PC-9 (cell line): Measurements from ENCODE around the gene SHOC2. TPM values are rescaled to one million over a fixed set of nuclear protein-coding genes. Genes with fewer than 3 reads are reported as not detected.

Experiments used
- Bru-seq: library from RNA; stranded (reverse); fragments of 400-500 nt; gene quantifications from one replicate; lab custom pipeline; 2021; lab: Mats Ljungman, UMichigan
- BruChase-seq, 2 experiments: library from RNA; stranded (reverse); fragments of 400-500 nt; gene quantifications; one replicate each; lab custom pipeline; 2021; lab: Mats Ljungman, UMichigan
- BruUV-seq: library from RNA; stranded (reverse); fragments of 400-500 nt; replicated peaks from 2 replicates; lab custom pipeline; 2021; lab: Mats Ljungman, UMichigan
- CTCF ChIA-PET: fragments of 300-600 bp; sonication (Branson Sonifier 250); formaldehyde crosslinking; loops from one replicate; lab custom pipeline; 2022; ENCODE audit warnings: antibody characterized with exemption; lab: Charles Lee
- POLR2A ChIA-PET: fragments of 300-600 bp; sonication (Branson Sonifier 250); formaldehyde crosslinking; loops from one replicate; lab custom pipeline; 2022; ENCODE audit warnings: antibody characterized with exemption; ENCODE audit not compliant: unreplicated experiment; lab: Charles Lee
- DNase-seq, 2 experiments: peaks; one replicate each; pipeline versions ENCODE4 v3.0.0 to v3.0.0-alpha.2; 2015 to 2022; ENCODE audit warnings: mixed read lengths in 1 of 2
- H2AFZ ChIP-seq: fragments of 200-600 bp; sonication (generic); 2 replicates; pipeline ENCODE4 v1.8.1; 2017; ENCODE audit warnings: antibody characterized with exemption
- H3F3A ChIP-seq: fragments of 200-600 bp; sonication (generic); 2 replicates; pipeline ENCODE4 v1.8.1; 2017; ENCODE audit warnings: antibody characterized with exemption, mild to moderate bottlenecking, low read depth; ENCODE audit not compliant: insufficient read depth
- H3K27ac ChIP-seq: fragments of 200-600 bp; sonication (generic); 2 replicates; pipeline ENCODE4 v1.6.1; 2016; ENCODE audit warnings: mixed run types
- H3K27me3 ChIP-seq: fragments of 200-600 bp; sonication (generic); 2 replicates; pipeline ENCODE4 v1.6.1; 2016; ENCODE audit warnings: low read depth, mixed run types; ENCODE audit not compliant: insufficient read depth
- H3K36me3 ChIP-seq: fragments of 200-600 bp; sonication (generic); 2 replicates; pipeline ENCODE4 v1.6.1; 2016; ENCODE audit warnings: low read depth, mixed run types
- H3K4me1 ChIP-seq: fragments of 200-600 bp; sonication (generic); replicated peaks from 2 replicates; pipeline ENCODE4 v1.6.1; 2016; ENCODE audit warnings: mixed run types; ENCODE audit not compliant: insufficient read depth
- H3K4me2 ChIP-seq: fragments of 200-600 bp; sonication (generic); 2 replicates; pipeline ENCODE4 v1.6.1; 2017; ENCODE audit warnings: mixed run types
- H3K4me3 ChIP-seq: fragments of 200-600 bp; sonication (generic); 2 replicates; pipeline ENCODE4 v1.6.1; 2016; ENCODE audit warnings: mixed run types
- H3K79me2 ChIP-seq: fragments of 200-600 bp; sonication (generic); 2 replicates; pipeline ENCODE4 v1.6.1; 2017; ENCODE audit warnings: low read depth, mixed run types
- H3K9me2 ChIP-seq: fragments of 200-600 bp; sonication (generic); 2 replicates; pipeline ENCODE4 v1.8.1; 2017; ENCODE audit warnings: mild to moderate bottlenecking; ENCODE audit not compliant: insufficient read depth
- H3K9me3 ChIP-seq: fragments of 200-600 bp; sonication (generic); 2 replicates; pipeline ENCODE4 v1.8.1; 2016; ENCODE audit warnings: low read depth; ENCODE audit not compliant: insufficient read depth
- H4K20me1 ChIP-seq: fragments of 200-600 bp; sonication (generic); 2 replicates; pipeline ENCODE4 v1.8.1; 2017; ENCODE audit not compliant: insufficient read depth
- EZH2 ChIP-seq: fragments of 200-600 bp; sonication (generic); IDR thresholded peaks from 2 replicates; pipeline ENCODE4 v1.8.0; 2017; ENCODE audit warnings: antibody characterized with exemption, low read depth
- intact Hi-C: fragments of 100-400 bp; cut with micrococcal nuclease; formaldehyde crosslinking; loops from one replicate; pipeline ENCODE4 v1.10.0; 2022; ENCODE audit not compliant: unreplicated experiment
- long read RNA-seq: library from polyadenylated mRNA; stranded (forward); transcript quantifications from one replicate; pipeline ENCODE4 v2.0.0, GENCODE V29; 2022
- total RNA-seq: library from RNA; stranded (reverse); gene quantifications from 2 replicates; pipeline ENCODE4 v1.2.3, GENCODE V29; 2021
- TF ChIP-seq, protein P1 (sequence below): fragments of 200-600 bp; sonication (generic); conservative IDR thresholded peaks from 2 replicates; pipeline ENCODE4 v1.6.1; 2017; ENCODE audit warnings: mixed run types, antibody characterized with exemption, mild to moderate bottlenecking, moderate library complexity

SHOC2 gene
- total RNA-seq, result 14.2 and 20.2 TPM in 2 replicates
- percentile 81 among the genes with signal in this experiment for Bru-seq, nascent RNA
- BruChase-seq, experiment 1, labeled RNA remaining after a 2-hour chase, result percentile 76 among the genes with signal in this experiment
- BruChase-seq, experiment 2, labeled RNA remaining after a 6-hour chase, result percentile 73 among the genes with signal in this experiment
- long read RNA-seq, transcript SHOC2-202 (9 exons, 3,943 nt), result major isoform, 17 of 31 reads
- long read RNA-seq, partial matches to known transcripts, result 3 of 31 reads
- long read RNA-seq, other reads (novel, unspliced or antisense), result 11 of 31 reads

DNA sequence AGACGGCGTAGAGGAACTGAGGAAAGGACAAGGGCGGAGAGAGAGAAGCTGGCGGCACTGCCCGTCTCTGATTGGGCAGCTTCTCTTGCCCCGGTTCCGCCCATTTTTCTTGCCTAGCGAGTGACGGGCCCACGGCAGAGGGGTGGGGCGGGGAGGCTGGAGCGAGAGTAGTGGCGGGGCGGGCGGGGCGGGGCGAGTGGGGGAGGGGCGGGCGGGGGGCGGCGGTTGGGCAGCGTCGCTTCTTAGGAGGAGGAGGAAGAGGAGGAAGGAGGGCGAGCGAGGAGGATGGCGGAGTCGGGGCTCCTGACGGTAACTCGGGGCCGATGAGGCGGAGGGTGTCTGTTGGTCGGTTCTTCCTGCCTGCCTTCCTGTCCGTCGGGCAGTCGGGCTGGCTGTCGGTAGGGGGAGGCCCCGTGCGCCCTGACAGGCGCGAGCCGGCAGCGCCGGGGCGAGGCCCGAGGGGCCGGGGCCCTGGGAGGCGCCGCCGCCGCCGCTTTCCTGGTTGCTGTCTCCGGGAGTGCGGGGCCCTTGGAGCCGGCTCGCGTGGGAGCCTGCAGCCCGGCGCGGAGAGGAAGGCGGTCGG lies at the start of gene SHOC2:
Gene SHOC2, plus strand, starts transcription at position 256 of the 583 bp plus-strand sequence. CDS start 44,755 bp downstream, outside the sequence.
- Histone ChIP-seq H3K4me2 (peak within 1 kb of the TSS; percentile 86), H4K20me1 (no peaks in the 10 kb centered on the region), H3K27ac (peak within 1 kb of the TSS; percentile 83), H3K36me3 (no peaks in the 10 kb centered on the region), H3K79me2 (peaks cover 41% of the 10 kb centered on the region), H3K4me1 (peaks cover 24% of the 10 kb centered on the region), H3K27me3 (no peaks in the 10 kb centered on the region), H2AFZ (peak within 1 kb of the TSS; percentile 98), H3F3A (0 out of 2 replicates have a peak, but pooled peaks cover 4% of the 10 kb centered on the region), H3K4me3 (peak within 1 kb of the TSS; percentile 92), H3K9me3 (no peaks in the 10 kb centered on the region), H3K9me2 (no peaks in the 10 kb centered on the region)
- BruUV-seq, result no TSS peak
- ChIA-PET CTCF (interaction anchor here (0.6 to 1.8 kb wide), 4 partner anchors 9 to 685 kb away, joined by 3 to 5 read pairs (median 4); no protein-coding TSS in a partner anchor), POLR2A (interaction anchor here (0.5 to 0.6 kb wide), 5 partner anchors 40 to 347 kb away, joined by 3 to 14 read pairs (median 6); no protein-coding TSS in a partner anchor)
- intact Hi-C loops, result no loop called here
- TF ChIP-seq EZH2, result no peak
- TF ChIP-seq, protein P1, sequence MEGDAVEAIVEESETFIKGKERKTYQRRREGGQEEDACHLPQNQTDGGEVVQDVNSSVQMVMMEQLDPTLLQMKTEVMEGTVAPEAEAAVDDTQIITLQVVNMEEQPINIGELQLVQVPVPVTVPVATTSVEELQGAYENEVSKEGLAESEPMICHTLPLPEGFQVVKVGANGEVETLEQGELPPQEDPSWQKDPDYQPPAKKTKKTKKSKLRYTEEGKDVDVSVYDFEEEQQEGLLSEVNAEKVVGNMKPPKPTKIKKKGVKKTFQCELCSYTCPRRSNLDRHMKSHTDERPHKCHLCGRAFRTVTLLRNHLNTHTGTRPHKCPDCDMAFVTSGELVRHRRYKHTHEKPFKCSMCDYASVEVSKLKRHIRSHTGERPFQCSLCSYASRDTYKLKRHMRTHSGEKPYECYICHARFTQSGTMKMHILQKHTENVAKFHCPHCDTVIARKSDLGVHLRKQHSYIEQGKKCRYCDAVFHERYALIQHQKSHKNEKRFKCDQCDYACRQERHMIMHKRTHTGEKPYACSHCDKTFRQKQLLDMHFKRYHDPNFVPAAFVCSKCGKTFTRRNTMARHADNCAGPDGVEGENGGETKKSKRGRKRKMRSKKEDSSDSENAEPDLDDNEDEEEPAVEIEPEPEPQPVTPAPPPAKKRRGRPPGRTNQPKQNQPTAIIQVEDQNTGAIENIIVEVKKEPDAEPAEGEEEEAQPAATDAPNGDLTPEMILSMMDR, result no peak
- DNase-seq, result peak; percentile 46 to 95

DNA sequence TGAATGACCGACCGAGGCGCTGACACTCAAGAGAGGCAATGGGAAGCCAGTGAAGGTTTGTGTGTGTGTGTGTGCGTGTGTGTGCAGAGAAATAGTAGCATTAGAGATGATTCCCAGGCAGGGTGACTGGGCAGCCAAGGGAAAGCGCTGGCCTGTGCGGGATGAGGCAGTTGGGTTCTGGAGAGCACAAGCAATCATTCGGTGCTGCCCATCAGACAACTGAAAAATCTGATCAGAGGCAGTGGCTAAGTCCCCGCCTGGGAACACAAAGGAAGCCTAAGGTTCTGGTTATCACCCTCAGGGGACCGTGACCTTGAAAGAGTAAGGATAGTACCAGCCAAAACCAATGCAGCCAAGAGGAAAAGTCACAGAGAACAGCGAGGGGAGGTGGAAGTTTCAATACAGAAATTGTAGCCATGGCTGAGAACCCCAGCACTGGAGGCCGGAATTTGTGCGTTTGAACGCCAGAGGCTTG lies 48.5 kb upstream of the SHOC2 start:
- H3K27me3 ChIP-seq, result no peaks in the 10 kb centered on the region
- ChIA-PET CTCF (no interaction called here), POLR2A (no interaction called here)
- peaks cover 19% of the 10 kb centered on the region for H3K4me1 ChIP-seq
- no peaks in the 10 kb centered on the region for H3K36me3 ChIP-seq
- no peaks in the 10 kb centered on the region for H3K9me2 ChIP-seq
- H3K4me3 ChIP-seq, result peak overlapping the region; percentile 80; the same call in 1 of the 2 replicates
- intact Hi-C loops, result loop anchor here (5.0 kb wide), 2 partner anchors 54 to 119 kb away; no protein-coding TSS in a partner anchor
- peaks cover 3% of the 10 kb centered on the region; the same call in 1 of the 2 replicates for H3F3A ChIP-seq
- H3K79me2 ChIP-seq, result peaks cover 21% of the 10 kb centered on the region
- TF ChIP-seq, protein P1, result no peak
- no peak for TF ChIP-seq EZH2
- peak overlapping the region; percentile 89 for H2AFZ ChIP-seq
- BruUV-seq, result no TSS peak
- DNase-seq, result no peak
- no peaks in the 10 kb centered on the region for H3K9me3 ChIP-seq
- H3K4me2 ChIP-seq, result peak overlapping the region; percentile 92
- H4K20me1 ChIP-seq, result no peaks in the 10 kb centered on the region
- H3K27ac ChIP-seq, result no peak overlapping the region
